Lower leg skin (tissue), 3 donors: Measurements from ENCODE around the gene ZBTB16.

Experiments
- CTCF ChIP-seq, 3 donors: fragments of 450-650 bp; IDR thresholded peaks; one replicate each; pipeline ENCODE4 v1.5.1; 2016; ENCODE audit warnings: antibody characterized with exemption in 3 of 3, mild to moderate bottlenecking in 3 of 3, moderate library complexity in 2 of 3
- POLR2A ChIP-seq, 2 donors: fragments of 450-650 bp; IDR thresholded peaks; one replicate each; pipeline ENCODE4 v1.6.1; 2016 to 2017; ENCODE audit warnings: antibody characterized with exemption in 2 of 2, mild to moderate bottlenecking in 1 of 2, moderate library complexity in 1 of 2

GRCh38 chr11:114160894-114161293 is 101.4 kb downstream of the ZBTB16 start:
- TF ChIP-seq CTCF (IDR thresholded peaks at IDR 0.05) (no peak), POLR2A (IDR thresholded peaks at IDR 0.05) (no peak)
